ENCODE data around the gene HRAS.

DNA sequence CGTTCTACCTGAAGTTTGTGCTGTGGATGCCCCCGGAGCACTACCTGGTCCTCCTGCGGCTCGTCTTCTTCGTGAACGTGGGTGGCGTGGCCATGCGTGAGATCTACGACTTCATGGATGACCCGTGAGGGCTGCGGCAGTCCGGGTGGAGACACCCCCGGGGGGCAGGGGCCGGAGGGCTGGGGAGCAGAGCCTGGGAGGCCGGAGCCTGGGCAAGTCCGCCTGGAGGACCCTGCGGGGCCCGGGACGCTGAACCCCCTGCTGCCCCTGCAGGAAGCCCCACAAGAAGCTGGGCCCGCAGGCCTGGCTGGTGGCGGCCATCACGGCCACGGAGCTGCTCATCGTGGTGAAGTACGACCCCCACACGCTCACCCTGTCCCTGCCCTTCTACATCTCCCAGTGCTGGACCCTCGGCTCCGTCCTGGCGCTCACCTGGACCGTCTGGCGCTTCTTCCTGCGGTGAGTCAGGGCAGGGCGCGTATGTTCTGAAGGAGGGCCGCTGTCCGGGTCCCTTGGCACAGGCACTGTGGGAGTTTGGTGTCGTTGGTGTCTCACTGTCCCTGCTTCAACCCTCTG is 45.7 kb downstream of the HRAS start:
- no peak for TF ChIP-seq POLR2A (IDR thresholded peaks at IDR 0.05)
- TF ChIP-seq, protein P1, sequence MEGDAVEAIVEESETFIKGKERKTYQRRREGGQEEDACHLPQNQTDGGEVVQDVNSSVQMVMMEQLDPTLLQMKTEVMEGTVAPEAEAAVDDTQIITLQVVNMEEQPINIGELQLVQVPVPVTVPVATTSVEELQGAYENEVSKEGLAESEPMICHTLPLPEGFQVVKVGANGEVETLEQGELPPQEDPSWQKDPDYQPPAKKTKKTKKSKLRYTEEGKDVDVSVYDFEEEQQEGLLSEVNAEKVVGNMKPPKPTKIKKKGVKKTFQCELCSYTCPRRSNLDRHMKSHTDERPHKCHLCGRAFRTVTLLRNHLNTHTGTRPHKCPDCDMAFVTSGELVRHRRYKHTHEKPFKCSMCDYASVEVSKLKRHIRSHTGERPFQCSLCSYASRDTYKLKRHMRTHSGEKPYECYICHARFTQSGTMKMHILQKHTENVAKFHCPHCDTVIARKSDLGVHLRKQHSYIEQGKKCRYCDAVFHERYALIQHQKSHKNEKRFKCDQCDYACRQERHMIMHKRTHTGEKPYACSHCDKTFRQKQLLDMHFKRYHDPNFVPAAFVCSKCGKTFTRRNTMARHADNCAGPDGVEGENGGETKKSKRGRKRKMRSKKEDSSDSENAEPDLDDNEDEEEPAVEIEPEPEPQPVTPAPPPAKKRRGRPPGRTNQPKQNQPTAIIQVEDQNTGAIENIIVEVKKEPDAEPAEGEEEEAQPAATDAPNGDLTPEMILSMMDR (IDR thresholded peaks at IDR 0.05): no peak

Measured in body of pancreas (tissue), 4 donors.